ENCODE measurements around the gene FAM169A.
"Not testable (repeated sequence)": the region's sequence is repeated elsewhere in the genome, so short reads cannot be mapped to it uniquely, and the experiment has no call there.

DNA sequence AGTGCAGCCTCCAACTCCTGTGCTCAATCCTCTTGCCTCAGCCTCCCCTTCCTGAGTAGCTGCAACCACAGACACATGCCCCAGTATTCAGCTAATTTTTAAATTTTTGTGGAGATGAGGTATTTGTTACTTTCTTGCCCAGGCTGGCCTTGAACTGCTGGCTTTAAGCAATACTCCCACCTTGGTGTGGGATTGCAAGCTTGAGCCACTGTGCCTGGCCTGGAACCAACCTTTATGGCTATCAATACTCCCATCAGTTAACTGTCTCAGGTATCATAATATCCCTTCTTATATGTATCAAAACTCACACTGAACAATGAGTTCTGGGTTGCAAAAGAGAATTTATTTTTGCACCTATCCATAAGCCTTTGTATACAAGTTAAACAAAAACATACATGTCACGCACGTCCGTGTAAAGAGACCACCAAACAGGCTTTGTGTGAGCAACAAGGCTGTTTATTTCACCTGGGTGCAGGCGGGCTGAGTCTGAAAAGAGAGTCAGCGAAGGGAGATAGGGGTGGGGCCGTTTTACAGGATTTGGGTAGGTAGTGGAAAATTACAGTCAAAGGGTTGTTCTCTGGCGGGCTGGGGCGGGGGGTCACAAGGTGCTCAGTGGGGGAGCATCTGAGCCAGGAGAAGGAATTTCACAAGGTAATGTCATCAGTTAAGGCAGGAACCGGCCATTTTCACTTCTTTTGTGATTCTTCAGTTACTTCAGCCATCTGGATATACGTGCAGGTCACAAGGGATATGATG lies 16.4 kb upstream of the FAM169A start:
- not testable (repeated sequence) for TF ChIP-seq POLR2A (IDR thresholded peaks at IDR 0.05; ENCODE audit: low read length); GATA1 (IDR thresholded peaks at IDR 0.05; ENCODE audit: low read depth, low read length)
